IMR-90 (cell line): Measurements from ENCODE around the gene MNAT1.

ENCODE experiments used
- CEBPB ChIP-seq: IDR thresholded peaks from 2 replicates; pipeline ENCODE4 v1.6.1; 2012; ENCODE audit warnings: low read depth, low read length, improper control_type of control experiment
- CHD1 ChIP-seq: IDR thresholded peaks from 2 replicates; pipeline ENCODE4 v1.6.1; 2012; ENCODE audit warnings: low read depth, low read length, improper control_type of control experiment
- CTCF ChIP-seq: conservative IDR thresholded peaks from 2 replicates; pipeline ENCODE4 v1.5.1; 2012; ENCODE audit warnings: mild to moderate bottlenecking, low read depth, low read length, improper control_type of control experiment
- ELK1 ChIP-seq: fragments of 150-350 bp; IDR thresholded peaks from 2 replicates; pipeline ENCODE4 v1.6.1; 2016; ENCODE audit warnings: low read depth, mild to moderate bottlenecking, low read length, moderate library complexity, borderline replicate concordance
- FOS ChIP-seq: fragments of 150-350 bp; IDR thresholded peaks from 2 replicates; pipeline ENCODE4 v1.6.1; 2016; ENCODE audit warnings: low read depth, low read length
- MAZ ChIP-seq: IDR thresholded peaks from 2 replicates; pipeline ENCODE4 v1.6.1; 2012; ENCODE audit warnings: low read depth, mild to moderate bottlenecking, low read length, improper control_type of control experiment, moderate library complexity, borderline replicate concordance
- MXI1 ChIP-seq: IDR thresholded peaks from 2 replicates; pipeline ENCODE4 v1.6.1; 2012; ENCODE audit warnings: low read depth, mild to moderate bottlenecking, low read length, moderate library complexity, borderline replicate concordance
- NFE2L2 ChIP-seq: fragments of 150-350 bp; IDR thresholded peaks from 2 replicates; pipeline ENCODE4 v1.6.1; 2016; ENCODE audit warnings: low read depth, mild to moderate bottlenecking, low read length
- POLR2A ChIP-seq: IDR thresholded peaks from 2 replicates; pipeline ENCODE4 v1.6.1; 2012; ENCODE audit warnings: mild to moderate bottlenecking, low read depth, low read length
- RAD21 ChIP-seq: IDR thresholded peaks from 2 replicates; pipeline ENCODE4 v1.6.1; 2012; ENCODE audit warnings: low read length, improper control_type of control experiment
- RFX5 ChIP-seq: IDR thresholded peaks from 2 replicates; pipeline ENCODE4 v1.8.0; 2012; ENCODE audit warnings: low read depth, mild to moderate bottlenecking, low read length, moderate library complexity
- USF2 ChIP-seq: fragments of 150-350 bp; IDR thresholded peaks from 2 replicates; pipeline ENCODE4 v1.6.1; 2017; ENCODE audit warnings: mild to moderate bottlenecking, antibody characterized with exemption, low read length, low read depth

- TF ChIP-seq CEBPB (no peak), CTCF (no peak), MXI1 (no peak), USF2 (no peak), MAZ (no peak), RAD21 (no peak), POLR2A (no peak), FOS (no peak), RFX5 (no peak), ELK1 (no peak), CHD1 (no peak), NFE2L2 (no peak)
Observed at GRCh38 chr14:60839657-60840056, 105.1 kb downstream of the MNAT1 start.
